ENCODE measurements around the gene PRRT3.

Gene PRRT3

DNA sequence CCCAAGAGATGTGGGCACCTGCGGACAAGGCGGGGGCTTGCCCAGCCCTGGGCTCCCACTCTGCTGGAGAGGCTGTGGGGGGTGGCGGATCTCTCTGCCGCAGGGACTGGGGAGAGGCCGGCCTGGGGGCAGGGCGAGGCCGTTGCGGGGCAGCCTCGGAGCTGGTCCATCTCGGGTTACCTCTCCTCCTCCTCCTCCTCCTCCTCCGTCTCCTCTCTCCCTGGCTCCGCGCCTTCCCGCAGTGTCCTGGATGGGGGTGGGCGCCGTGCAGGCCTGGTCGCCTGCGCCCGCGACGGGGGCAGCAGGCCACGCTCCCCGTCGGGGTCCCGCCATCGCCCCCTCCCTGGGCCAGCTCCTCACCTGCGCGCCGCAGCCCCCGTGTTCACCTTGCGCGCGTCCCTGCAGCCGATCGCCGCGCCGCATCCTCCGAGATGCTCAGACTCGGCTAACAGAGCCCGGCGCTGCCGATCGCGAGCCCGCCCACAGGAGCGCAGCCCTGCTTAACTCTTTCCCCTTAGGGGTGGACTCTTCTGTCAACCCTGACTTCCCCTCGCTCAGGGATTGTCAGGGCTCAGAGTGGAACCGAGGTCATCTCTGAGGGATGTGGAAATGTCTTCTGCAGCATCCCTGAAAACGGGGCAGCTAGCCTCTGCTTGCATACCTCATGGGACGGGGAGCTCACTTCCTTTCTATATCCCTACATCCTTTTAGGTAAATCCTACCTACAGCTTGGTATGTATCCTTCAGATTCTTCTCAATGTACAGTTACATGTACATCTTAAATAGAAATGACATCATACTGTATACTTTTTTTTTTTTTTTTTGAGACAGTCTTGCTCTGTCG, at the start of gene PRRT3:
PRRT3 (minus strand) TSS at position 447 of the 844 bp plus-strand sequence. CDS start 2,293 bp downstream, outside the sequence.
- DNase-seq: no peak

DNA sequence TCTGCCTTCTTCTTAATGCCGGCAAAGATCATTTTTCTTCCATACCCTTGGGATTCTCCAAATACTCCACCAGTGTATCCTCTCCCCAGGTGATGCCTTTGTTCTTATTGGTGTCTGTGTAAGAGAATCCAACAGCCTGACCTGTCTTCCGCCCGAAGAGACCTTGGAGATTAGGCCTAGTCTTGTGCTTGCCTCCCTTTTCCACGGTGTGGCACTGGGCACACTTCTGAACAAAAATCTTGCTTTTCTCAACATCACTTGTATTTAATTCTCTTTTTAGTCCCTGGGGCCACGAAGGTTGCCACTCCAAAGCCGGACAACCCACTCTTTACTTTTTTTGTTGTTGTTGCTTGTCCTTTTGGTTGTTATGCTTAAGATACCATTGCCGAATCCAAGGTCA, 48.5 kb upstream of the PRRT3 start:
- no peak for DNase-seq

DNA sequence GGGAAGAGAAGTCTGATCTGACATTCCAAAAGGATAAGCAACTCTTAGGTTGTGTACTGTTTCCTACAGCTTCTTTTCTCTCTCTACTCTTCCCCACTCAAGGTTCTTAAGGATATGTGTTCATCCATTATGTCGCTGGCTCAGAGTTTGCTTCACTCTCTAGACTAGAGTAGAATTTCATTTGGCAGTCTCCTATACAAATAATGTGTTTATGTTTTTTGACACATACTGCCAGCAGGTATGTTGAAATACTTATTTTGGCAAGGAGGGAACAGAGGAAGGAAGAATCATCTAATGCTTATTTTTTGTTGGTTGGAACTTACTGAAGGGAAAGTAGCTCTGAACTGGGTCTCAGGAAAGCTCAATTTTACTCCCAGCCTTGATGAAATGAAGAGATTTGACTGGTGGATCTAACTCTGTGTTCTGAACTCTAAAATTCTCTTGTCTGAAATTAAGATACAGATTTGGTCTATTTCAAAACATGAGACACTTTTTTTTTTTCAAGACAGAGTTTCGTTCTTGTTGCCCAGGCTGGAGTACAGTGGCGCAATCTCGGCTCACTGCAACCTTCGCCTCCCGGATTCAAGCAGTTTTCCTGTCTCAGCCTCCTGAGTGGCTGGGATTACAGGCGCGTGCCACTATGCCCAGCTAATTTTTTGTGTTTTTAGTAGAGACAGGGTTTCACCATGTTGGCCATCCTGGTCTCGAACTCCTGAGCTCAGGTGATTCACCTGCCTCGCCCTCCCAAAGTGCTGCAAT, 42.1 kb upstream of the PRRT3 start:
- no peak for DNase-seq

DNA sequence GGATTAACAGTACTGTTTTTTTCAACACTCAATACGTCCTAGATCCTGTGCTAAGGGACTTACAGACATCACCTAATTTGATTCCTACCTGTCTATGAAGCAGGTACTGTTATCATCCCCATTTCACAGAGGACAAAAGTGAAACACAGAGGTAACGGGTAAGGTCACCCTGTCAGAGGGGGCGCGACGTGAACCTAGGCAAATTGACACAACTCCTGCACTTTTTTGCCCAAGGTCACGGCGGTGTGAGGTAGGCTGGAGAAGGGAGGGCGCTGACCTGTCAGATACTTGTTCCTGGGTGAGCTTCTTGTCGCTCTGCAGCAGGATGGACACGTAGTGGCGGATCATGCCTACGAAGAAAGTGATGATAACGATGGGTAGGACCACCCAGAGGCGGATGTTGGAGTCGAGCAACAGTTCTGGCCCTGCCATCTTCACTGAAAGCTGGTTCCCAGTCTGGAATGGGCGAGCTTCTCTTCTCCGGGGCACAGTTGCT, 34.1 kb upstream of the PRRT3 start:
- no peak for DNase-seq

DNA sequence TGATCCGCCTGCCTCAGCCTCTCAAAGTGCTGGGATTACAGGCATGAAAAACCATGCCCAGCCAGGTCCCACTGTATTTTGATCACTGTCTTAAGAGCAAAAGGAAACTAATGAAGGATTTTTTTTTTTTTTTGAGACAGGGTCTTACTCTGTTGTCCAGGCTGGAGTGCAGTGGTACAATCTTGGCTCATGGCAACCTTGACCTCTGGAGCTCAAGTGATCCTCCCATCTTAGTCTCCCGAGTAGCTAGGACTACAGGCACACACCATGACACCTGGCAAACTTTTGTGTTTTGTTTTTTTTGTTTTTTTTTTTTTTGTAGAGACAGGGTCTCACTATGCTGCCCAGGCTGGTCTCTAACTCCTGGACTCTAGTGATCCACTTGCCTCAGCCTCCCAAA, 28.0 kb upstream of the PRRT3 start:
- no peak for DNase-seq

DNA sequence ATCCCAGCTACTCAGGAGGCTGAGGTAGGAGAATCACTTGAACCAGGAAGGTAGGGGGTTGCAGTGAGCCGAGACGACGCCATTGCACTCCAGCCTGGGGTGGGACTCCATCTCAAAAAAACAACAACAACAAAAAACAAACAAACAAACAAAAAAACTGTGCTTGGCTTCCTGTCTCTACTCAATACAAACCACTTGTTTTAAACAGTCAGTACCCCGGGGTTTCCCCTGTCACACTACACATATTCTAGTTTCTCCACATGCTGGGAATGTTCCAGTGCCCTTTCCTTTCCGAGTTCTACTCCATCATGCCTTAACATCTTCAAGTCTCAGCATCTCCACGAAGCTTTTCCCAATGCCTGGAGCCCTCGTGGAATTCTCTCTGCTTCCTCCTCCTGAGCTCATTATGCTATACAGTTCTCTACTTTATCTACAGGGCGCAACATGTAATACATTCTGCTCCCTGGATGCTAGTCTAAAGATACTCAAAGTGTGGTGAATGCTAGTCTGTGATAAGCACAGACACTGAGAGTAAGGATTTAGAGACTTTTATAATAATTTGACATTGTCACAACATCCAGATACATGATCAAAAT, 26.6 kb upstream of the PRRT3 start:
- DNase-seq: no peak

DNA sequence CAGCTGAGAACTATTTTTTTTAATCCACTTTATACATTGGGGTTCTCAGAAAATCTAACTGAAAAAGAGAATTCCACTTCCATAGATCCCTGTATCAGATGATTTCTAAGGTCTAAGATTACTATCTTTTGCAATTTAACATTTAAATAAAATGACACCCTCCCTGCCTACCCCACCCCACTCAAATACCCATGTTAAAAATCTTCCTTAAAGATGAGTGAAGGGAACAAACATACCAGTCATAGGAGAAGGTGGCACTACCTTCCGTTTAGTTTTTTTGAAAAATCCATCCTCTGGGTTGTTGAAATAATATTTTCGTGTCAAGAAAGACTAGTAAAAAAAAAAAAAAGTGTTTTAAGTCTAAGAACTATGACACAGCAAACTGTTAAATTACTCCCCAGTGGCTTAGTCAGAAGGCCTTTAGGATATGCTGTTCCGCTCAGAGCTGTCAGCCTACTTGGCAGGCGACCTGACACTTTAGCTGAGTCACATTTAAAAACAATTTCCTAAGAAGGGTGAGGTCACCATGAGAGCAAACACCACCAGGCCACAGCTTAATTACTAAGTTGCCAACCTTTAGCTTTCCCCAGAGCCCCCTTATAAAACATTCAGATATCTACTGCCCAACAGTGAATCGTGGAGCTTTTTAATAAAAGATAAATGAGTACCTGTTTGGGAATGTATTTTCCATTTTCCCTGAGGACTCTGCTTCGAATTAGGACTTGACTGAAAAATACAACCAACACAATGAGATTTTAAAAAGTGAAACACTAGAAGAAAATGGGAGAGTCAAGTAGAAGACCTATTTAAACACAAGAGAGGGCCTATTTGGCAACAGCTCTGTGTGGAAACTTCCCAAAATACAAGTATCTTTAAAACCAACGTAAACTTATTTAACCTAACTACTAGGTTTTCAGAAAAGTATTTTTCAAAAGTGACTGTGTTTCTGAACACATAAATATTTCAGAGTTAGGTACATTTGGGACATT, 24.8 kb upstream of the PRRT3 start:
- peak; percentile 31 for DNase-seq

DNA sequence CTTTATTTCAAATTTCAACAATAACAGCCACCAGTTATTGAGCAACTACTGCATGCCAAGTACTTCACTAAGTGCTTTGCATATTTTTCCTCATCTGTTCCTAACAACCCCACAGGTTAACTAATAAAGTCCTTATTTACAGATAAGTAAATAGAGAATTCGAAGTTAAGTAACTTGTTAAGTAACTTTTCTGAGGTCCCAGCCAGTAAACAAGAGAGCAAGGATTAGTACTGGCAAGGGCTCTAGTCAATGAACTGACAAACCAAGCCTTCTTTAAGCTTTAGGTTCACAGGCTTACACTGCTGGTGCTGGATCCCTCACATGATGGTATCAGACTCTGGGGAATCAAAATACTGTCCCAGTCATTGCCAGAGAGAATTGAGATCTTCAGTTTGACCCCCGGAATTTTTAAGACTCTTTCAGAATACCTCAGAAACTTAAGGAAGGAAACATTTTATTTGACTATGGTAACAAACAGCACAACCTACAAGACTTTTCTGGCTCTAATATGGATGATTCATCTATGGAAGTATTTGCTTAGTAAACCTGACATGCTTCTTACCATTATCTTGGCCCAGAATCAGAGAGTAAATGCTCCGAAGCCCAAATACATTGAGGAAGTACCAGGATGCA, 17.9 kb upstream of the PRRT3 start:
- no peak for DNase-seq

DNA sequence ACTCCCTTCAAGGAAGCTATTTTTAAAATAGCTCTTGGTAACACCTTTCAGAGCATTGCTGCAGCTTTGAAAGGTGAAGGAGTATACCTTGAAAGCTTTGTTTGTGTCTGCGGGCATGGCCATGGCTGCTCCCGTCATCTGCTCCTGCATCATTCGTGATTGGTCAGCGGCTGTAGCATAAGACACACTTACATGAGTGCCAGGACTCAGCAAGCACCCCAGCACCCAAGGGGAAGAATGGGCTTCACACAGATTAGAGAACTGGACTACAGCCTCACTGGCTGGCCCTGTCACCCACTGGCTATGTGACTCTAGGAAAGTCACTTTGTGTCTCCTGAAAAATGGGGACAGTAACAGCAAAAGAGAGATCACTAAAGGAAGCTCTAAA, 17.4 kb upstream of the PRRT3 start:
- no peak for DNase-seq

DNA sequence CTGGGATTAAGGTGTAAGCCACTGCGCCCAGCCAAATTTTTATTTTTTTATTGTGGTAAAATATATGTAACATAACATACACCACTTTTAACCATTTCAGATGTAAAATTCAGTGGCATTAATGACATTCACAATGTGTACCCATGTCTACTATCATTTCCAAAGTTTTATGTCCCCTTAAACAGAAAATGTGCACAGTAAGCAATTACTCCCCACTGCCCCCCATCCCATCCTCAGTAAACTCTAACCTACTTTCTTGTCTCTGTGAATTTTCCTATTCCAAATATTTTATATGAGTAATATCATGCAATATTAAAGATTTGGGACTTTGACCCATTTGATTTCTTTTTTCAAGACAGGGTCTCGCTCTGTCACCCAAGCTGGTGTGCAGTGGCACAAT, 14.6 kb upstream of the PRRT3 start:
- no peak for DNase-seq

DNA sequence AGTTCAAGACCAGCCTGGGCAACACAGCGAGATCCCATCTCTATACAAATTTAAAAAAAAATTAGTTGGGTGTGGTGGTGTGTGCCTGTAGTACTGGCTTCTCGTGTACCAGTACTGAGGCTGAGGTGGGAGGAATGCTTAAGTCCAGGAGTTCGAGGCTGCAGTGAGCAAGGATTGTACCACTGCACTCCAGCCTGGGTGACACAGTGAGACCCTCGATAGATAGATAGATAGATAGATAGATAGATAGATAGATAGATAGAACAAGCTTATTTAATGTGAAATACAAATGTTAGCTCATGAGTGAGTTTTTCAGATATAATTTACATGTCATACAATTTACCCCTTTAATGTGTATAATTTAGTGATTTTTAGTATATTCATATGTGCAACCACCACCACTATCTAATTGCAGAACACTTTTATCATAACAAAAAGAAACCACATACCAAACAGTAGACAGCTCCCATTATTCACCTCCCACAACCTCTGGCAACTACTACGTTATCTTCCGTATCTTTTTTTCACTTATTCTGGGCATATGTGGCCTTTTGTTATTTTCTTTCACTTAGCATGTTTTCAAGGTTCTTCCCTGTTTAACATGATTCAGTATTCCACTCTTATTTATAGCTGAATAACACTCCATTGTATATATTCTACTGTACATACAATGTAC, 13.1 kb upstream of the PRRT3 start:
- no peak for DNase-seq

DNA sequence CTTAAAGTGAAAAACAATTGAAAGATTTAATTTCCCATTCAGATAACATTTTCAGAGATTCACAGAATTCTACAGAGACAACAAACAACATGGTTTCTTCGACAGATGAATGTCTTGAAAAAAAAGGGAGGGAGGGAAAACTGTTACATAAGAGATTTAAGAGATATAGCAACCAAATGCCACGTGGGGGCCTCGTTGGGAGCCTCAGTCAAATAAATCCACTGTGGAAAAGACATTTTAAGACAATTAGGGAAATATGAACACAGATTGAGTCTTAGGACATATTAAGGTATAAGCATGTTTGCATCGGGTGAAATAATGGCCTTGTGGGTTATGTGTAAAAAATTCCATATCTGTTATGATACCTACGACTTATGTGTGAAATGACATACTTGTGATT, 5.0 kb upstream of the PRRT3 start:
- no peak for DNase-seq

DNA sequence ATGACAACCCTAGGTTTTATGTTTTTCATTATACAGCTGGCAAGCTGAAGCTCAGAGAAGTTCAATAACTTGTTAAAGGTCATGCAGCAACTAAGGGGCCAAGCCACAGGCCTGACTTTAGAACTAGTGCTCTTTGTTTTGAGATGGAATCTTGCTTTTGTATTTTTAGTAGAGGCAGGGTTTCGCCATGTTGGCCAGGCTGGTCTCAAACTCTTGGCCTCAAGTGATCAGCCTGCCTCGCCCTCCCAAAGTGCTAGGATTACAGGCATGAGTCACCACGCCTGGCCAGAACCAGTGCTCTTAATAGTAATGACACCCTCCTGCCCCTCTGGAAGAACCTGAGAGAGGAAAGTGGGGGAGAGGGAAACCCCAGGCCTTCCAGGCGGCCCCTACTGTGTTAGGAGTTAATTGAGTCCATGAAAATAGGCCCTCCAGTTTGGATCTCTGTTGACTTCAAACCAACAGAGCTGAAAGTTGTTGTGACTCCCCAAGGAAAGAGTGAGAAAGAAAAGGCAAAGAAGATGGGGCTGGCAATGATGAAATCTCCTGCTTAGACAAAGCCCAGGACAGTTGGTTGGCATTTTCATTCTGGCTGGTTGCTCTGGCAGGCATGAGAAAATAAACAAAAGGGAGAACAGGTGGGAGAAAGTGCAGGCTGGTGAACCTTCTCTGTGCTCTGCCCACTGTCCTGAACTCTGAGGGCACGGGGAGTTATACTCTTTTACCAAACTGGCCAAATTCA, 3.6 kb upstream of the PRRT3 start:
- no peak for DNase-seq

DNA sequence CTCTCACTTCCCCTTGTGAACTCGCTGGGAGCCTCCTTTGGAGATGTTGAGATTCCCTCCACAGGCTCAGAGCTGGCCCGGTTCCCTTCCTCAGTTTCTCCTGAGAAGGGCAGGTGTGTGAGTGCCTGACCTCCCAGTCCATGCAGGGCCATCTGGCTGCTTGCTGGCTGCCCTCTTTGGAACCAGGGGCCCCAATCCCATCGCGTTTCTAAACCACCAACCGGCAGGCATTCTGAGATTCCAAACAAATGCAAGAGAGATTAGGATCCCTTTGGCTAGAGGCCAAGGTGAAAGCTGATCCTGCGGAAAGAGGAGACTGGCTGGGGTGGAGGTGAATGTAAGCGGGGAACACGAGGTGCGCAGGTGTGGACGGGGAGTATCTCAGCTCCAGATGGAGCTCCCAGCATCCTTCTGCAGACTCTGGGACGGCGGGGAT, 2.9 kb upstream of the PRRT3 start:
- DNase-seq: no peak

DNA sequence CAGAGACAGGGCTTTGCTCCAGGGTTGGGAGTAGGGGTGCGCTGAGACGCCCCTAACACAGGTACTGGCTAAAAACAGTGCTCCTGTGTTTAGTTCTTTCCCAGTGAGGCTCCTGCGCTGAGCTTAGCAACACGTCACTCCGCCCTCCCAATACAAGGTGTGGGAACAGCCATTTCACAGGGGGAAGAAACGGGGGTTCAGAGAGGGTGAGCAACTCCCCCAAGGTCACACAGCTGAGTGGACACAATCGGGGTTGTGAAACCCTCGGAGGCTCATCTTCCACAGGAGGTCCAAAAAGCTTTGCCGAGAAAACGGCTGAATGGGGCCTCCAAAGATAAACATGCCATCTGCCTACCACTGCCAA, 628 bp downstream of the PRRT3 start:
- DNase-seq: no peak

DNA sequence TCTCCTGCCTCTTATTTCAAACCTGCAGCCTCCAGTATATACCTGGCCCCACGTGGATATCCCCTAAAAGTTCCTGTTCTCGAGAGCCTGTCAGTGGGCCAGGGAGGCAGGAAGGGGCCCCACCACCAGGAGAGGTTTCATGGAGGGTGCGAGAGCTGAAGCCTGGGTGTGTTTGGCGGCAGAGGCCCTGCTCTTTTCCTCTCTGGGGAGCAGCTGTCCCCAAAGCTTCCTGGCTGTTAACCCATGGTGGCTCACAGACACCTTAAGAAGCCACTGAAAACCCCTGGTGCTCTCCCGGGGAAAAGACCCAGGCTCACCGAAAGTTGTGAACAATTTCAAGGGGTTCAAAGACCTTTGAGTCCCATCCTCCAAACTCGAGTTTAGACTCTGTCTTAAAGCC, 1.1 kb downstream of the PRRT3 start:
- DNase-seq: no peak

DNA sequence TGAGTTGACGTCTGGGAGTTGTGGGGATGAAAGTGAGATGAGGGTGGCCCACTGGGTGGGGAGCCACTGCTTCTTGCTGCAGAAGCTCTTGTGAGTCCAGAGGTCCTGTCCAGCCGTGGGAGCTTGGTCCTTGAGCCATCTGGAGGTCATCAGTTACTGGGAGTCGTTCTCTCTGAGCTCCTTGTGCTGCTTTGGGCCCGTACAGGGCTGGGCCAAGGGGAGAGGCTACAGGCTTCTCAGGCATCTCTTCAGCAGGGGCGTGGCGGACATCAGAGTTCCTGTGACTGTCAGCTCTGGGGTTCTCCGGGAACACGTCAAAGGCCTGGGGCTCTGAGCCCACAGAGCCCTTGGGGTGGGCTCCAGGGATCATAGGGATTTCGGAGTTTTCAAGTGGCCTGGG, 2.6 kb downstream of the PRRT3 start:
- no peak for DNase-seq

DNA sequence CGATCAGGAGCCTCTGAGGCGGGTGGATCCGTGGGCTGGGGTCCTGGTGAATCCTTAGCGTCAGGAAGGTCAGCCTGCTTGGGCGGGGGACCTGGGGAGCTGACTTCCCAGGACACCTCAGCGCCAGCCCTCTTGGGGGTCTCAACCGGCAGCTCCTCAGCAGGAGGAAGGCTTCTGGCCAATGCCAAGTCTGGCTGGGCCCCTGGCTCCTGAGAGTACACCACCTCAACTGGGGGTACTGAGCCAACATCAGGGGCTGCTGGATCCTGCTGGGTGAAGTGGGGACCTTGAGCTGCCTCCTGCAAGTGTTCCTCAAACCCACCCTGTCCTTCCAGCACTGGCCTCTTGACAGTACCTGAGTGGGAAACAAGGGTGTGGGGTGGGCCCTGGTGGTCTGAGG, 3.1 kb downstream of the PRRT3 start:
- DNase-seq: no peak

DNA sequence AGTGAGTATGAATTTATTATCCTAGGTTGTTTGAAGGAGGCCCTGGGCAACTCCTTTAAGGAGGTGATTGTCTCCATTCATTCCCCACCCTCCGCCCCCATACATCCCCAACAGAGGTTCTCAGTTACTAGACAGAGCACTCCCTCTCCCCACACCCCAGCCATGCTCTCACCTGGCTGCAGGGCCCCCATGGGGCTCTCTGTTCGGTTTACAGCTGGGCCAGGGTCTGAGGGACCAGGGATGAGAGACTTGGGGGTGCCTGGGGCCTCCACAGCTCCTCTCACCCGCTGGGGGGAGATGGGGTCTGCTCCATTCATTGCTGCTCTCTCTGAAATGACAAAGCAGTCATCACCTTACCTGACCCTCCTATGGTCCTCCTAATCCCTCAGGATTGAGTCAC, 3.6 kb downstream of the PRRT3 start:
- DNase-seq: no peak

All from NCI-H446 treated with DMSO at 0.1 percent for 48 hours (cell line).